H9 (cell line): ENCODE measurements around the gene KCNJ16. TPM values are rescaled to one million over a fixed set of nuclear protein-coding genes. Genes with fewer than 3 reads are reported as not detected.

Experiments used
- DNase-seq: peaks from one replicate; pipeline ENCODE4 v3.0.0-alpha.2; 2017
- H2AFZ ChIP-seq: one replicate; pipeline ENCODE4 v1.6.1; 2013; ENCODE audit warnings: mild to moderate bottlenecking, low read length, control low read depth, moderate library complexity
- H2AK5ac ChIP-seq: 2 replicates; pipeline ENCODE4 v1.6.1; 2013; ENCODE audit warnings: low read length, control low read depth, mixed read lengths; ENCODE audit not compliant: insufficient read length
- H2BK120ac ChIP-seq: one replicate; pipeline ENCODE4 v1.6.1; 2013; ENCODE audit warnings: low read depth, mild to moderate bottlenecking, low read length, control low read depth, inconsistent platforms; ENCODE audit not compliant: poor library complexity, severe bottlenecking
- H2BK12ac ChIP-seq: 2 replicates; pipeline ENCODE4 v1.6.1; 2013; ENCODE audit warnings: low read length, control low read depth, mixed read lengths, low read depth; ENCODE audit not compliant: insufficient read length
- H2BK15ac ChIP-seq: 2 replicates; pipeline ENCODE4 v1.6.1; 2013; ENCODE audit warnings: low read depth, low read length, control low read depth
- H2BK20ac ChIP-seq: one replicate; pipeline ENCODE4 v1.6.1; 2013; ENCODE audit warnings: low read depth, mild to moderate bottlenecking, low read length, control low read depth, inconsistent platforms; ENCODE audit not compliant: poor library complexity, severe bottlenecking
- H2BK5ac ChIP-seq: 2 replicates; pipeline ENCODE4 v1.6.1; 2013; ENCODE audit warnings: low read length, control low read depth, mixed read lengths; ENCODE audit not compliant: insufficient read length
- H3K14ac ChIP-seq: 2 replicates; pipeline ENCODE4 v1.6.1; 2013; ENCODE audit warnings: low read length, control low read depth; ENCODE audit not compliant: insufficient read depth
- H3K18ac ChIP-seq: 2 replicates; pipeline ENCODE4 v1.6.1; 2013; ENCODE audit warnings: low read depth, mild to moderate bottlenecking, mixed read lengths, low read length, control low read depth; ENCODE audit not compliant: insufficient read length
- H3K23ac ChIP-seq: 2 replicates; pipeline ENCODE4 v1.6.1; 2013; ENCODE audit warnings: low read length, control low read depth, mixed read lengths, low read depth; ENCODE audit not compliant: insufficient read length
- H3K23me2 ChIP-seq: 2 replicates; pipeline ENCODE4 v1.6.1; 2013; ENCODE audit warnings: low read depth, mild to moderate bottlenecking, mixed read lengths, low read length, control low read depth; ENCODE audit not compliant: insufficient read length, poor library complexity, severe bottlenecking
- H3K27ac ChIP-seq: 2 replicates; pipeline ENCODE4 v1.5.1; 2013; ENCODE audit warnings: low read length, control low read depth, mixed read lengths, low read depth; ENCODE audit not compliant: insufficient read length
- H3K27me3 ChIP-seq: 2 replicates; pipeline ENCODE4 v1.6.1; 2013; ENCODE audit warnings: low read length, control low read depth, inconsistent platforms; ENCODE audit not compliant: insufficient read depth
- H3K4ac ChIP-seq: 2 replicates; pipeline ENCODE4 v1.6.1; 2013; ENCODE audit warnings: low read depth, mild to moderate bottlenecking, control low read depth, inconsistent platforms, low read length, moderate library complexity
- H3K4me1 ChIP-seq: 2 replicates; pipeline ENCODE4 v1.6.1; 2013; ENCODE audit warnings: low read length, control low read depth, inconsistent platforms; ENCODE audit not compliant: insufficient read depth
- H3K4me2 ChIP-seq: 2 replicates; pipeline ENCODE4 v1.6.1; 2013; ENCODE audit warnings: low read length, control low read depth, mixed read lengths; ENCODE audit not compliant: insufficient read length, insufficient read depth
- H3K56ac ChIP-seq: 2 replicates; pipeline ENCODE4 v1.6.1; 2013; ENCODE audit warnings: low read depth, mild to moderate bottlenecking, mixed read lengths, low read length, control low read depth; ENCODE audit not compliant: insufficient read length
- H3K79me1 ChIP-seq: 2 replicates; pipeline ENCODE4 v1.6.1; 2013; ENCODE audit warnings: low read depth, mild to moderate bottlenecking, moderate library complexity, low read length, control low read depth, inconsistent platforms; ENCODE audit not compliant: insufficient read depth, poor library complexity, severe bottlenecking
- H3K79me2 ChIP-seq: 2 replicates; pipeline ENCODE4 v1.6.1; 2013; ENCODE audit warnings: low read length, control low read depth, inconsistent platforms; ENCODE audit not compliant: insufficient read depth
- H3K9ac ChIP-seq: 2 replicates; pipeline ENCODE4 v1.6.1; 2013; ENCODE audit warnings: low read length, control low read depth, mixed read lengths; ENCODE audit not compliant: insufficient read length; ENCODE audit errors: extremely low read depth
- H3K9me3 ChIP-seq: one replicate; pipeline ENCODE4 v1.6.1; 2013; ENCODE audit warnings: low read depth, low read length, inconsistent platforms; ENCODE audit not compliant: control insufficient read depth
- H3T11ph ChIP-seq: one replicate; pipeline ENCODE4 v1.6.1; 2013; ENCODE audit warnings: mild to moderate bottlenecking, low read length, control low read depth, inconsistent platforms
- H4K20me1 ChIP-seq: one replicate; pipeline ENCODE4 v1.6.1; 2013; ENCODE audit not compliant: control insufficient read depth, insufficient read length, insufficient read depth
- H4K5ac ChIP-seq: 2 replicates; pipeline ENCODE4 v1.6.1; 2013; ENCODE audit warnings: low read depth, mild to moderate bottlenecking, mixed read lengths, low read length, control low read depth; ENCODE audit not compliant: insufficient read length
- H4K8ac ChIP-seq: replicated peaks from 2 replicates; pipeline ENCODE4 v1.6.1; 2013; ENCODE audit warnings: low read length, control low read depth, mixed read lengths, low read depth; ENCODE audit not compliant: insufficient read length
- H4K91ac ChIP-seq: 2 replicates; pipeline ENCODE4 v1.6.1; 2013; ENCODE audit warnings: low read depth, mild to moderate bottlenecking, moderate library complexity, mixed read lengths, low read length, control low read depth; ENCODE audit not compliant: insufficient read length
- H3K27ac Mint-ChIP-seq, 3 experiments: 2 replicates in 2 of 3; 3 replicates in 1 of 3; pipeline ENCODE4 v1.8.0; 2020 to 2021; ENCODE audit warnings: mixed read lengths in 3 of 3, mild to moderate bottlenecking in 1 of 3, moderate library complexity in 1 of 3
- H3K27me3 Mint-ChIP-seq: 2 replicates; pipeline ENCODE4 v1.8.0; 2021; ENCODE audit warnings: low read depth, mild to moderate bottlenecking, moderate library complexity, mixed read lengths
- H3K36me3 Mint-ChIP-seq, 3 experiments: 2 replicates in 2 of 3; 3 replicates in 1 of 3; pipeline ENCODE4 v1.8.0; 2020 to 2021; ENCODE audit warnings: low read depth in 3 of 3, mixed read lengths in 3 of 3; ENCODE audit not compliant: insufficient read depth in 1 of 3
- H3K4me1 Mint-ChIP-seq, 2 experiments: 2 replicates each; pipeline ENCODE4 v1.8.0; 2020; ENCODE audit warnings: mixed read lengths in 2 of 2
- H3K4me3 Mint-ChIP-seq, 2 experiments: 2 replicates in 1 of 2; 3 replicates in 1 of 2; pipeline ENCODE4 v1.8.0; 2020 to 2021; ENCODE audit warnings: mild to moderate bottlenecking in 2 of 2, mixed read lengths in 2 of 2, moderate library complexity in 1 of 2
- H3K9me3 Mint-ChIP-seq, 2 experiments: 2 replicates in 1 of 2; 3 replicates in 1 of 2; pipeline ENCODE4 v1.8.0; 2020; ENCODE audit warnings: mild to moderate bottlenecking in 2 of 2, mixed read lengths in 2 of 2, moderate library complexity in 1 of 2
- WGBS: extraction: QIAGEN DNeasy Blood & Tissue Kit; methylation state at CpG from one replicate; pipeline ENCODE4 v1.1.7; 2013; ENCODE audit warnings: missing lambda C conversion rate, low lambda C conversion rate, mixed read lengths; ENCODE audit not compliant: insufficient read length; ENCODE audit errors: extremely low coverage; 5-methylcytosine and 5-hydroxymethylcytosine counted together
- total RNA-seq: library from RNA; stranded (reverse); gene quantifications from 2 replicates; pipeline ENCODE4 v1.2.1, GENCODE V29; 2021
- TF ChIP-seq, protein P1 (sequence below): fragments of 200-600 bp; sonication (generic); conservative IDR thresholded peaks from 3 replicates; pipeline ENCODE4 v1.8.0; 2021; ENCODE audit warnings: antibody characterized with exemption, mild to moderate bottlenecking

Gene KCNJ16
- total RNA-seq, 1 experiment from 2014 or later = not detected

DNA sequence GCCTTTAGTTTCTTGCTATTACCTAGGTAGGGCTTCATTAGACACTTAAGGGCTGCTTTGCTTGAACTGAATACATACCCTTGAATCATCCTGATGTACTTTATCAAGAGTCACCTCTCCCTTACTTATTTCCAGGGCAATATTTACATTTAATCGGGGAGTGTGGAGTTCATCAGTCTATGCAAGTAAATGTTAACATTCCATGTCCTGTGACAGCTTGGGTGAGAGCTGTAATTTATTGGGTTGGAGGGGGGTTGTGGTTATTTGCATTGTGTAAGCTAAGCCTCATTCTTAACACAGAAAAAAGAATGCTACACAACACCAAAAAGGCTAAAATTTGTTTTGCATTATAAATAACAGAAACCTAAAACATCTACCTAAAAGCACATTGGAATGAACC is 16.7 kb downstream of the KCNJ16 start:
- Mint-ChIP-seq H3K27me3 (no peaks in the 10 kb centered on the region), H3K4me1 (peaks cover 3 to 5% of the 10 kb centered on the region in 2 experiments; a peak in 1 of 4 replicates), H3K27ac (no peak overlapping the region), H3K4me3 (no peak overlapping the region), H3K36me3 (no peaks in the 10 kb centered on the region), H3K9me3 (no peaks in the 10 kb centered on the region)
- Histone ChIP-seq H3T11ph (no peak overlapping the region), H3K79me1 (no peaks in the 10 kb centered on the region), H3K4ac (no peak overlapping the region), H4K91ac (no peak overlapping the region), H3K27ac (no peak overlapping the region), H4K8ac (no peak overlapping the region), H2AFZ (no peak overlapping the region), H4K5ac (no peak overlapping the region), H3K4me1 (no peaks in the 10 kb centered on the region), H2BK120ac (no peak overlapping the region), H2AK5ac (no peak overlapping the region), H2BK12ac (no peak overlapping the region), H3K9ac (no peak overlapping the region), H2BK5ac (no peak overlapping the region), H3K56ac (no peak overlapping the region), H3K4me2 (no peak overlapping the region), H2BK20ac (no peak overlapping the region), H4K20me1 (no peaks in the 10 kb centered on the region), H3K23me2 (no peaks in the 10 kb centered on the region), H3K27me3 (no peaks in the 10 kb centered on the region), H2BK15ac (no peak overlapping the region), H3K14ac (no peak overlapping the region), H3K9me3 (no peaks in the 10 kb centered on the region), H3K79me2 (no peaks in the 10 kb centered on the region), H3K18ac (no peak overlapping the region), H3K23ac (no peak overlapping the region)
- WGBS = no CpG with 5 or more reads among the region's 1 CpG
- TF ChIP-seq, protein P1, sequence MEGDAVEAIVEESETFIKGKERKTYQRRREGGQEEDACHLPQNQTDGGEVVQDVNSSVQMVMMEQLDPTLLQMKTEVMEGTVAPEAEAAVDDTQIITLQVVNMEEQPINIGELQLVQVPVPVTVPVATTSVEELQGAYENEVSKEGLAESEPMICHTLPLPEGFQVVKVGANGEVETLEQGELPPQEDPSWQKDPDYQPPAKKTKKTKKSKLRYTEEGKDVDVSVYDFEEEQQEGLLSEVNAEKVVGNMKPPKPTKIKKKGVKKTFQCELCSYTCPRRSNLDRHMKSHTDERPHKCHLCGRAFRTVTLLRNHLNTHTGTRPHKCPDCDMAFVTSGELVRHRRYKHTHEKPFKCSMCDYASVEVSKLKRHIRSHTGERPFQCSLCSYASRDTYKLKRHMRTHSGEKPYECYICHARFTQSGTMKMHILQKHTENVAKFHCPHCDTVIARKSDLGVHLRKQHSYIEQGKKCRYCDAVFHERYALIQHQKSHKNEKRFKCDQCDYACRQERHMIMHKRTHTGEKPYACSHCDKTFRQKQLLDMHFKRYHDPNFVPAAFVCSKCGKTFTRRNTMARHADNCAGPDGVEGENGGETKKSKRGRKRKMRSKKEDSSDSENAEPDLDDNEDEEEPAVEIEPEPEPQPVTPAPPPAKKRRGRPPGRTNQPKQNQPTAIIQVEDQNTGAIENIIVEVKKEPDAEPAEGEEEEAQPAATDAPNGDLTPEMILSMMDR = no peak
- DNase-seq = no peak
